ENCODE results near the gene PRIM2.
"Not testable (repeated sequence)": the region's sequence is repeated elsewhere in the genome, so short reads cannot be mapped to it uniquely, and the experiment has no call there.

DNA sequence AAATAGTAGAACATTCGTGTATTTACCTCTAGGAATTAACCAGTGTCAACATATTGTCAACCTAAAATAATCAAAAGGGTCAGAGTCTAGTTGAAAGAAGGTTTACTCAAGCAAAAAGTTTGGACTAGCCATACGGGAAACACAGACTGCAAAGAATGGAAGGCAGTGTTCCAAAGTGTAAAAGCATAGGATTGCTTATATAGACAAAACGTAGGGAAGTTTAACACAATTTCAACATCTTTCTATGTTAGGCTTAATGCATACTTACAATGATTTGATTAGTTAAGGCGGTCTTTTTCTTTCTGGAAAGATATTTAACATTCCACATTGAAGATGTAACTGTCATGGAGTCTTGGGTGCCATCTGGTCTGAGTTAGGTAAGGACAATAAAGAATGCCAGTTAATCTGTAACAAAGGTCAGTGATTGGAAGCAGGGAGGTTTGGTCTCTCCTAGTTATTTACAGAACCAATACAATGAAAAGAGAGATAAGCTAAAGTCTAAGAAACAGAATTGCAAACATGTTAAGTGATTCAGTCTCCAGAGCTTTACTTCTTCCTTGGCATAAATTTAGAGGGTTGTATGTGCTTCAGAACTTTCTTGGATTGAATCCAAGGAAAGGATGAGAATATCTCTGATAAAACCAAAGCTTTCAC is 183.1 kb downstream of the PRIM2 start:
- TF ChIP-seq, protein P1, sequence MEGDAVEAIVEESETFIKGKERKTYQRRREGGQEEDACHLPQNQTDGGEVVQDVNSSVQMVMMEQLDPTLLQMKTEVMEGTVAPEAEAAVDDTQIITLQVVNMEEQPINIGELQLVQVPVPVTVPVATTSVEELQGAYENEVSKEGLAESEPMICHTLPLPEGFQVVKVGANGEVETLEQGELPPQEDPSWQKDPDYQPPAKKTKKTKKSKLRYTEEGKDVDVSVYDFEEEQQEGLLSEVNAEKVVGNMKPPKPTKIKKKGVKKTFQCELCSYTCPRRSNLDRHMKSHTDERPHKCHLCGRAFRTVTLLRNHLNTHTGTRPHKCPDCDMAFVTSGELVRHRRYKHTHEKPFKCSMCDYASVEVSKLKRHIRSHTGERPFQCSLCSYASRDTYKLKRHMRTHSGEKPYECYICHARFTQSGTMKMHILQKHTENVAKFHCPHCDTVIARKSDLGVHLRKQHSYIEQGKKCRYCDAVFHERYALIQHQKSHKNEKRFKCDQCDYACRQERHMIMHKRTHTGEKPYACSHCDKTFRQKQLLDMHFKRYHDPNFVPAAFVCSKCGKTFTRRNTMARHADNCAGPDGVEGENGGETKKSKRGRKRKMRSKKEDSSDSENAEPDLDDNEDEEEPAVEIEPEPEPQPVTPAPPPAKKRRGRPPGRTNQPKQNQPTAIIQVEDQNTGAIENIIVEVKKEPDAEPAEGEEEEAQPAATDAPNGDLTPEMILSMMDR (conservative IDR thresholded peaks at IDR 0.05; ENCODE audit: low read depth, low read length): not testable (repeated sequence)
- TF ChIP-seq MXI1 (IDR thresholded peaks at IDR 0.05; ENCODE audit: borderline replicate concordance, low read depth, low read length); POLR2A (IDR thresholded peaks at IDR 0.05; ENCODE audit: low read depth, low read length); CEBPB (IDR thresholded peaks at IDR 0.05; ENCODE audit: low read depth, low read length); RAD21 (IDR thresholded peaks at IDR 0.05; ENCODE audit: low read length); SMC3 (IDR thresholded peaks at IDR 0.05; ENCODE audit: low read depth, low read length): not testable (repeated sequence)
- TF ChIP-seq, protein P2, sequence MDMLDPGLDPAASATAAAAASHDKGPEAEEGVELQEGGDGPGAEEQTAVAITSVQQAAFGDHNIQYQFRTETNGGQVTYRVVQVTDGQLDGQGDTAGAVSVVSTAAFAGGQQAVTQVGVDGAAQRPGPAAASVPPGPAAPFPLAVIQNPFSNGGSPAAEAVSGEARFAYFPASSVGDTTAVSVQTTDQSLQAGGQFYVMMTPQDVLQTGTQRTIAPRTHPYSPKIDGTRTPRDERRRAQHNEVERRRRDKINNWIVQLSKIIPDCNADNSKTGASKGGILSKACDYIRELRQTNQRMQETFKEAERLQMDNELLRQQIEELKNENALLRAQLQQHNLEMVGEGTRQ (IDR thresholded peaks at IDR 0.05; ENCODE audit: low read depth, low read length): not testable (repeated sequence)

Measured in IMR-90 (cell line).